NCI-H146 treated with DMSO at 0.1 percent for 48 hours (cell line): ENCODE data around the gene ZNF23.

ENCODE experiments used
- DNase-seq: peaks from one replicate; lab custom pipeline; 2025; ENCODE audit not compliant: unreplicated experiment; lab: John Stamatoyannopoulos, UW

ZNF23 gene

DNA sequence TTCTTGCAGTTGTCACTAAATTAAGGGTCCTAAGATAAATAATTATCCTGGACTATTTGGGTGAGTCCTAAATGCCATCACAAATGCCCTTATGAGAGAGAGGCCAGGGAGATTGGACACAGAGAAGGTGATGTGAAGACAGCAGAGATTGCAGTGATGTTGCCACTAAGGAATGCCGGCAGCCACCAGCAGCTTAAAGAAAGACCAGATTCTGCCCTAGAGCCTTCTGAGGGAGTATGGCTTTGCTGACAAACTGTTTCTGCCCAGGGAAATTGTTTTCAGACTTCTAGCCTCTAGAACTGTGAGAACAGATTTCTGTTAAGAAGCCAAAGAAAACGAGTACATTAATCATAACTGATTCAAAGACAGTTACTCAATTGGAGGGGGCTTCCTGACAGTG, 10.0 kb upstream of the ZNF23 start:
- no peak for DNase-seq

DNA sequence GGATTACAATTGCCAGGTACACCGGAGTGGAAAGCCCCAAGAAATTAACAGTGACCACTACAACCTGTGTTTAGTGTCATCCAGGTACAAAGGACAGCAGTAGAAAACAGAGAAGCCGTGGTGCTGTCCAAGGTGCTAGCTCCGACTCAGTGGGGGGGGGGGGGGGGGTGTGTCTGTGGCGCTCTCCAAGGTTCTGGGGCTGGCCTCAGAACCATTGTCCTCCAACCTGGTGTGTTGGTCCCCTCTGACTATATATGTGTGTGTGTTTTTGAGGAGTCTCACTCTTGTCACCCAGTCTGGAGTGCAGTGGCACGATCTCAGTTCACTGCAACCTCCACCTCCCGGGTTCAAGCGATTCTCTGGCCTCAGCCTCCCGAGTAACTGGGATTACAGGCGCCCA, 5.8 kb upstream of the ZNF23 start:
- no peak for DNase-seq

DNA sequence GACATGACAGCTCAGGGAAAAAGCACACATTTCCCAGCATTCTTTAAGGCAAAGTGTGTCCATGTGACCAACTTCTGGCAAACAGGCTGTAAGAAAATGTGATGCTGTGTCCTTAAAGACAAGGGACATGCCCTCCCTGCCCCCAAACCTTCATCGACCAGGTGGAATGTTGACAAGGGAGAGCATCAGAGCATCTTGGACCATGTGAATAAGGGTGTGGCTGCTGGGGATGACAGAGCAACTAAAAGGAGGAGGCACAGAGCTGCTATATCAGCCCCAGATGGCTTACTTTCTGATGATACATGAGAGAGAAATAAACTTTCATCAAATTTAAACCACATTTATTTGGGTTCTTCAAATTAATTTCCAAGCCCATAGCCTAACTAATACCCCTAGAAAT, 2.2 kb upstream of the ZNF23 start:
- DNase-seq = no peak

GRCh38 chr16:71460941-71461340, 1.1 kb downstream of the ZNF23 start:
- no peak for DNase-seq

DNA sequence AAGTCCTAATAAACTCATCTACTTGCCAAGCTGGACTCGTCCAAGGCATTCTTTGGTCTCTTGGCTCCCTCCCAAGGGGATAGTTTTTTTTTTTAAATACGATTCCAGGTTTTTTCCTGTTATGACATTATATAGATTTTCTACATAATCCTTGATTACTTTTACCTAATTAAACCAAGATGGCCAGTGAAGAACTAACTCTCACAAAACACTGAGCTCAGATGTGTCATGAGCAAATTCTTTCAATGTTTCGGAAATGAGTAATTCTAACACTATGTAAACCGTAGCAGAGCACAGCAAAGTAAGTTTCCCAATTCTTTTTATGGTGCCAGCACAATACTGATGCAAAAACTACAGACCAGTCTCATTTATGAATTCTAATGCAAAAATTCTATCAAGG, 1.8 kb downstream of the ZNF23 start:
- DNase-seq = no peak

- no peak for DNase-seq
Measured at GRCh38 chr16:71459510-71459909, 2.5 kb downstream of the ZNF23 start.

DNA sequence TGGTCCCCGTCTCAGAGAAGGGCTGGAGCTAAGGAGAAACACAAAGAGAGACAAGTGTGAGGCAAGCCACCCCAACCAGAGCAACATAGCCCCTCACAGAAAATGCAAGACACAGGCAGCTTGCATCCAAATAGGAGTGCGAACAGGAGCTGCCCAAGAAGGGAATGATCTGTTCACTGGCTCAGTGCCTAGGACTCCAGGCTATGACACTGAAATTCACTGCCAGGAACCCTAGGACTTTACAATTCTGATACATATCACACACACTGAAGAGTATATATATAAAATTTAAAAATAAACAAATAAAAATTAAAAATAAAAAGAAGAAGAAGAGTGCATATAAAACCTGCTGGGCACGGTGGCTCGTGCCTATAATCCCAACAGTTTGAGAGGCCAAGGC, 5.2 kb downstream of the ZNF23 start:
- no peak for DNase-seq

- DNase-seq = no peak
Measured at GRCh38 chr16:71453036-71453435, 9.0 kb downstream of the ZNF23 start.

DNA sequence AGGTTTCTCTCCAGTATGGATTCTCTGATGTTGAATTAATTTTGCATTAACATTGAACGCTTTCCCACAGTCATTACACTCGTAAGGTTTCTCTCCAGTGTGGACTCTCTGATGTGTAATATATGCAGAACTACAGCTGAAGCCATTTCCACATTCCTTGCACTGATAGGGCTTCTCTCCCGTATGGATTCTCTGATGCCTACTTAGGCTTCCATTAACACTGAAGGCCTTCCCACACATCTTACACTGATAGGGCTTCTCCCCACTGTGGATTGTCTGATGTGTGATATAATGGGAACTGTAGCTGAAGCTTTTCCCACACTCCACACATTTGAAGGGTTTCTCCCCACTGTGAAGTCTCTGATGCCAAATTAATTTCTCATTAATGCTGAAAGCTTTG, 13.0 kb downstream of the ZNF23 start:
- DNase-seq = no peak

- no peak for DNase-seq
Measured at GRCh38 chr16:71448274-71448866, 13.7 kb downstream of the ZNF23 start.

DNA sequence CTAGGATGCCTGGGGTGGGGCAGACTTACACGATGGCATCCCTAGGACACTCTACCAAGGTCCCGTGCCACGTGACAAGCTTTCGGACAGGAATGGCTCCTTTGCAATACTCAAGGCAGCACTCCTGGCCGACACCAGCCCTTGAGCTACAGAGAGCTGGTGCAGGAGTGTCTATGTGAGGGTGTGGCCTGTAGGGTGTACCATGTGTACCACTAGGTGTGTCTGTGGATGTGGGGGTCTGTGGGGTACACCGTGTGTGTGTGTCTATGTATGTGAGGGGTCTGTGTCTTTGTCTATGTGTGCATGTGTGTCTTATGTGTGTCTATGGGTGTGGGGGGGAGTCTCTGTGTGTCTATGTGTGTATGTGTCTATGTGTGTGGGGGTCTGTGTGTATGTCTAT, 18.3 kb downstream of the ZNF23 start:
- no peak for DNase-seq

- DNase-seq = no peak
Measured at GRCh38 chr16:71442051-71442440, 20.0 kb downstream of the ZNF23 start, which contains the start of gene TLE7. Gene TLE7 (minus strand): TSS chr16:71442054. CDS start chr16:71433324, 8,730 bp downstream.

- no peak for DNase-seq
Measured at GRCh38 chr16:71441348-71442050, 20.5 kb downstream of the ZNF23 start.

DNA sequence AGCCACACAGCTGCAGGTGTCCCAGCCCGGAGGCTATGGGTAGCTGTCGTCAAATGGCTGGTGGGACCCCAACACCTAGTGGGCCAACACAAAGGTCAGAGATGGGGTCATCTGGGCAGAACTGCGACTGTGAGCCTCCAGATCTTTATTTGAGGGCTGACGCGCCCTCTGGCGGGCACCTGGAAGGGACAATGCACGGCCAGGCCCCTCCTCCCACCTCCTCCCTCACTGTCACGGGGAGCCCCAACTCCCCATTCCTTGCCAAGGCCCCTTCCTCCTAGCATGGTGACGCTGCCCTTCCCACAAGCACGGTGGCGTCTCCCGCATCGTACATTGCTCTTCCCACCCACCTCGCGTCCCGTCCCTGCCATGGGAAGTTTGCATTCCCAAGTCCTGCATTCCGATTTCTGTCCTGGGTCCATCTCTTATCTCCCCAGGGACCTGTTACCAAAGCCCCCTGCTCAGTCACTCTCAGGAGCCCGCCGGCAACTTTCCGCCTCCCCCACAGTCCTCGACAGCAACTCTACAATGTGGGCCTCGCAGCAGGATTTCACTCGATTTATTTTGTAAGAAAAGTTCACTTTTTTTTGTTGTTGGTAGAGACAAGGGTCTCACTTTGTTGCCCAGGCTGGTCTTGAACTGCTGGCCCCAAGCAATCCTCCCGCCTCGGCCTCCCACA, 21.2 kb downstream of the ZNF23 start:
- no peak for DNase-seq

DNA sequence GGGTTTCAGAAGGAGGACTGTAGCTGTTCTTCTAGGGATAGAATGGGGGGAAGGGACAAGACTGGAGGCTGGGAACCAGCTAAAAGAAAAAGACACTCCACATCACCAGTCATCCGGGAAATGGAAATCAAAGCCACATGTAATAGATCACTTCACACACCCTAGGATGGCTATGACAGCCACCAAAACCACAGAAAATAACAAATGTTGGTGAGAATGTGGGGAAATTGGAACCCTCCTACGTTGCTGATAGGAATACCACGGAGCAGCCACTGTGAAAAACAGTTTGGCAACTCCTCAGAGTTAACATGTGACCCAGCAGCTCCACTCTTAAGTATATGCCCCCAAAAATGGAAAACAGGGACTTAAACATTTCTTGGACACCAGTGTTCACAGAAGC, 22.5 kb downstream of the ZNF23 start:
- DNase-seq = no peak

DNA sequence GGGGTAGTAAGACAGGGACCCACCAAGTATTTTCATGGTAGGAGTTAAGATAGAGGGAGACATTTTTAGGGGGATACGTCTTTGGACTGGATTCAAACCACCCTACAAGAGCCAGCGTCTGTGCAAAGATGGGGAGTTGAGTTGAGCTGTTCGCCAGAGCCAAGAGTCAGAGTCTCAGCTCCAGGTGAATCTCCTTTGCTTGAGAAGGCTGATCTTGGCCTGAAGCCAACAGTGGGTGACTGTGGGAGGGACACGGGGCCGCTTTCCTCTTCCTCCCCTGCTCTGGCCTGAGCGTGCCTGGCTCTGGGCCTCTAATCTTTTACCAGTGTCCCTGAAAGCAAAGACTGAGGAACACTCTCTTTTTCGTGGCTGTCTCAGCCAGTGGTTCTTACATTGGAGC, 25.6 kb downstream of the ZNF23 start:
- DNase-seq = no peak

DNA sequence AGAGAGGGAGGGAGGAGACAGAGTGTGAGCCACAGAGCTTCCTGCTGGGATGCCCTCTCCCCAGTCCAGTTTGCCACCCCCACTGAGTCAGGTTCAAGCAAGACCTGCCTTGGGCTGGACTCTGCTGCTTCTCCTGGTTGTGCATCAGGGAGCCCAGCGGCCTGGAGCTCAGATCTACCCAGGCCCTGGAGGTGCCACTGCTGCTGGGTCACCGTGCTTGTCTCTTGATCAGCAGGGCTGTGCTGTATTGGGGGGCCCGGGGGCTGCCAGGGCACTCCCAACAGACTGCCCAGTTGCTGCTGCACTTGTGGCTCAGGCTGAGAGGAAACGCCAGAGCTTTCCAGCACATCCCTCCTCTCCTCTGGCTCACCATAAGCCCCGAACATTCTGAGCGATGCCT, 29.1 kb downstream of the ZNF23 start:
- DNase-seq = no peak

GRCh38 chr16:71431991-71432390, 30.1 kb downstream of the ZNF23 start:
- DNase-seq = no peak

DNA sequence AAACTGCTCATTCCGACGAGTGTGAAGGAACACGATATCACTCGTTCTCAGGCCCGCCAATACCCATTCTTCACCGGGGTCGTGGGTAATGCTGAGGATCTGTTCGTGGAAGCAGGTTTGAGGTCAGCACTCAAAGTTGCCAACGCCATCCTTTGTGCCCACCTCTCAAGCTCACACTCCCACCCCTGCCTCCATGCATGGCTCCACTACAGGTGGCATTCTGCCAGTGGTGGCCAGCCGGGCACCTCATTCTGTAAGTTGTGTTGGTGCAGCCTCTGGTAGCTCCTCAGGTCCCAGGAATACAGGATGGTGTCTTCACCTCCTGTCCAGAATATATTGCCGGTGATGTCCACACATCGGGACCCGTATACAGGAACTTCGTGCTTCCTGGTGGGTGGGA, 30.9 kb downstream of the ZNF23 start:
- no peak for DNase-seq

GRCh38 chr16:71430744-71431143, 31.3 kb downstream of the ZNF23 start:
- DNase-seq = no peak

GRCh38 chr16:71429581-71429980, 32.5 kb downstream of the ZNF23 start:
- DNase-seq = no peak

DNA sequence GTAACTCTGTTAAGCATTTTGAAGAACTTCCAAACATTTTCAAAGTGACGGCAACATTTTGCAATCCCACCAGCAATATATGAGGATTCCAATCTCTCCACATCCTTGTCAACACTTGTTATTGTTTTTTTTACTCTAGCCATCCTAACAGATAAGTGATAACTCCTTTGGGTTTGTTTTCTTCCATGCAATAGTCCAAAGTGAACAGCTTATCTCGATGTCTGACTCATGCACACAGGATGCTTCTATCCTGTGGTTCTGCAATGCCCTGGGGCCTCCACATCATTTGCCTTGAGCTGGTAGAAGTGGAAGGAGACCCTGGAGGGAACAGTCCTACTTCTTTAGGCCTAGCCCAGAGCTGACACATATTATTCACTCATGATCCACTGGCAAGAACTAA, 33.2 kb downstream of the ZNF23 start:
- no peak for DNase-seq
